Liver (tissue), 9 donors: ENCODE data around the gene DNAH2. TPM values are rescaled to one million over a fixed set of nuclear protein-coding genes. Genes with fewer than 3 reads are reported as not detected.

Experiments
- DNase-seq: peaks from one replicate; pipeline ENCODE4 v3.0.0-alpha.2; 2017; ENCODE audit warnings: low spot score
- H3K27ac ChIP-seq, 2 donors: one replicate each; pipeline ENCODE4 v1.7.0; 2013; ENCODE audit warnings: inconsistent platforms in 2 of 2, low read length in 2 of 2, control low read depth in 1 of 2, low read depth in 1 of 2, mild to moderate bottlenecking in 1 of 2
- H3K27me3 ChIP-seq, 4 donors: one replicate each; pipeline versions ENCODE4 v1.6.1 to v1.7.0; 2013; ENCODE audit warnings: low read length in 3 of 4, inconsistent platforms in 1 of 4, mild to moderate bottlenecking in 1 of 4, moderate library complexity in 1 of 4; ENCODE audit not compliant: control insufficient read depth in 4 of 4, insufficient read depth in 4 of 4
- H3K36me3 ChIP-seq, 4 donors: one replicate each; pipeline versions ENCODE4 v1.6.1 to v1.7.0; 2013; ENCODE audit warnings: low read length in 3 of 4, mild to moderate bottlenecking in 3 of 4, low read depth in 1 of 4, moderate library complexity in 1 of 4; ENCODE audit not compliant: control insufficient read depth in 4 of 4, insufficient read depth in 3 of 4
- H3K4me1 ChIP-seq, 4 donors: one replicate each; pipeline versions ENCODE4 v1.6.1 to v1.7.0; 2013; ENCODE audit warnings: low read length in 3 of 4, mild to moderate bottlenecking in 3 of 4, moderate library complexity in 1 of 4; ENCODE audit not compliant: control insufficient read depth in 4 of 4, insufficient read depth in 4 of 4
- H3K4me3 ChIP-seq, 3 donors: one replicate each; pipeline versions ENCODE4 v1.6.1 to v1.7.0; 2013; ENCODE audit warnings: low read length in 3 of 3, control low read depth in 1 of 3, low read depth in 1 of 3, mild to moderate bottlenecking in 1 of 3
- H3K9ac ChIP-seq, 2 donors: one replicate each; pipeline ENCODE4 v1.7.0; 2013; ENCODE audit warnings: low read length in 2 of 2, mild to moderate bottlenecking in 2 of 2, moderate library complexity in 2 of 2, control low read depth in 1 of 2, low read depth in 1 of 2
- H3K9me3 ChIP-seq, 4 donors: one replicate each; pipeline versions ENCODE4 v1.6.1 to v1.7.0; 2013; ENCODE audit warnings: low read length in 3 of 4; ENCODE audit not compliant: control insufficient read depth in 4 of 4
- ATF3 ChIP-seq: IDR thresholded peaks from 2 replicates; pipeline ENCODE4 v1.6.1; 2016; ENCODE audit warnings: antibody characterized with exemption
- EGR1 ChIP-seq, 2 donors: IDR thresholded peaks; 2 replicates each; pipeline ENCODE4 v1.6.1; 2016 to 2018; ENCODE audit warnings: antibody characterized with exemption in 2 of 2, low read depth in 2 of 2
- FOXA1 ChIP-seq: IDR thresholded peaks from 2 replicates; pipeline ENCODE4 v1.6.1; 2016; ENCODE audit warnings: antibody characterized with exemption
- FOXA2 ChIP-seq: IDR thresholded peaks from 2 replicates; pipeline ENCODE4 v1.6.1; 2016; ENCODE audit warnings: antibody characterized with exemption
- GABPA ChIP-seq, 2 donors: IDR thresholded peaks in 1 of 2; conservative IDR thresholded peaks in 1 of 2; 2 replicates each; pipeline ENCODE4 v1.6.1; 2016; ENCODE audit warnings: antibody characterized with exemption in 2 of 2, mild to moderate bottlenecking in 1 of 2, moderate library complexity in 1 of 2
- HNF4A ChIP-seq, 2 donors: conservative IDR thresholded peaks; 2 replicates each; pipeline ENCODE4 v1.6.1; 2016; ENCODE audit warnings: antibody characterized with exemption in 2 of 2, mild to moderate bottlenecking in 2 of 2
- MAX ChIP-seq: IDR thresholded peaks from 2 replicates; pipeline ENCODE4 v1.6.1; 2016; ENCODE audit warnings: antibody characterized with exemption
- NR2F2 ChIP-seq: IDR thresholded peaks from 2 replicates; pipeline ENCODE4 v1.6.1; 2016; ENCODE audit warnings: antibody characterized with exemption
- RAD21 ChIP-seq, 2 donors: IDR thresholded peaks; 2 replicates each; pipeline ENCODE4 v1.6.1; 2016; ENCODE audit warnings: antibody characterized with exemption in 2 of 2, mild to moderate bottlenecking in 2 of 2
- RXRA ChIP-seq, 2 donors: IDR thresholded peaks; 2 replicates each; pipeline ENCODE4 v1.6.1; 2017 to 2018; ENCODE audit warnings: antibody characterized with exemption in 2 of 2, mild to moderate bottlenecking in 1 of 2
- SP1 ChIP-seq: IDR thresholded peaks from 2 replicates; pipeline ENCODE4 v1.6.1; 2018; ENCODE audit warnings: antibody characterized with exemption, mild to moderate bottlenecking
- TAF1 ChIP-seq: conservative IDR thresholded peaks from 2 replicates; pipeline ENCODE4 v1.6.1; 2016; ENCODE audit warnings: antibody characterized with exemption, mild to moderate bottlenecking
- YY1 ChIP-seq: IDR thresholded peaks from 2 replicates; pipeline ENCODE4 v1.6.1; 2016; ENCODE audit warnings: antibody characterized with exemption, mild to moderate bottlenecking
- ZBTB33 ChIP-seq: IDR thresholded peaks from 2 replicates; pipeline ENCODE4 v1.6.1; 2016; ENCODE audit warnings: antibody characterized with exemption
- WGBS: extraction: QIAGEN DNeasy Blood & Tissue Kit; methylation state at CpG from one replicate; pipeline ENCODE4 v1.1.7; 2013; 5-methylcytosine and 5-hydroxymethylcytosine counted together
- polyA plus RNA-seq, 2 donors: library from polyadenylated mRNA; stranded (reverse) in 1 of 2; unstranded in 1 of 2; fragments of 200-250 nt in 1 of 2; fragments of >200 nt in 1 of 2; fragmentation: Nextera tagmentation in 1 of 2; extraction: Ambion mirVana in 1 of 2; gene quantifications; one replicate each; pipeline versions ENCODE4 v1.2.1 to v1.2.3, GENCODE V29; 2013 to 2015
- total RNA-seq, 2 donors: library from RNA; depleted of rRNA; stranded (reverse); fragments of >200 nt; gene quantifications; one replicate each; pipeline ENCODE4 v1.2.3, GENCODE V29; 2014
- TF ChIP-seq, protein P1 (sequence below): IDR thresholded peaks from 2 replicates; pipeline ENCODE4 v1.6.1; 2016; ENCODE audit warnings: antibody characterized with exemption, mild to moderate bottlenecking
- TF ChIP-seq, protein P2 (sequence below): fragments of 150-350 bp; IDR thresholded peaks from 2 replicates; pipeline ENCODE4 v1.5.1; 2017; ENCODE audit warnings: improper control_type of control experiment, low read depth, low read length; ENCODE audit not compliant: missing input control
- donor health status: healthy.
- donor health status: healthy.
- donor health status: healthy.
- donor health status: healthy.
- donor health status: healthy.

The DNAH2 gene
- total and polyA plus RNA-seq, 4 donors, result under 0.01 to 0.25 (median 0.05) TPM

DNA sequence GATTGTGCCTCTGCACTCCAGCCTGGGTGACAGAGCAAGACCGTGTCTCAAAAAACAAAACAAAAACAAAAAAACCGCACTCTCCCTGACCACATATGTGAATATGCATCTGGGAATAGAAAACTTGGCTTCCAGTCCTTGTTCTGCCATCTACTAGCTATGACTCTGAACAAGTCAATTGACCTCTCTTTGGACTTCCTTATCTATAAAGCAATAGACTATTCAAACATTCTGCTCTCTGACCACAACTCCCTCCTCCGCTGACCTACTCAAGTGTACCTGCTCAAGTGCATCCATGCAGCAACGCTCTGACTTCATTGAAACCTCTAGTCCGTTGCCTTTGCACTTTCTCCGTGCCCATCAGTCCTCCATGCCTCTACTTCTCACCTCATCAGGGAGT is 63.9 kb downstream of the DNAH2 start:
- no peak for DNase-seq
- Histone ChIP-seq H3K9me3 (no peaks in the 10 kb centered on the region), H3K27ac (no peak overlapping the region), H3K36me3 (no peaks in the 10 kb centered on the region), H3K9ac (no peak overlapping the region), H3K4me3 (no peak overlapping the region), H3K4me1 (no peaks in the 10 kb centered on the region), H3K27me3 (peaks cover 0 to 2% (median under 1%) of the 10 kb centered on the region in 4 donors)
- no peak for TF ChIP-seq YY1
- TF ChIP-seq RAD21 (IDR thresholded peaks at IDR 0.05), result no peak
- TF ChIP-seq FOXA2, result no peak
- TF ChIP-seq SP1, result no peak
- TF ChIP-seq, protein P1, sequence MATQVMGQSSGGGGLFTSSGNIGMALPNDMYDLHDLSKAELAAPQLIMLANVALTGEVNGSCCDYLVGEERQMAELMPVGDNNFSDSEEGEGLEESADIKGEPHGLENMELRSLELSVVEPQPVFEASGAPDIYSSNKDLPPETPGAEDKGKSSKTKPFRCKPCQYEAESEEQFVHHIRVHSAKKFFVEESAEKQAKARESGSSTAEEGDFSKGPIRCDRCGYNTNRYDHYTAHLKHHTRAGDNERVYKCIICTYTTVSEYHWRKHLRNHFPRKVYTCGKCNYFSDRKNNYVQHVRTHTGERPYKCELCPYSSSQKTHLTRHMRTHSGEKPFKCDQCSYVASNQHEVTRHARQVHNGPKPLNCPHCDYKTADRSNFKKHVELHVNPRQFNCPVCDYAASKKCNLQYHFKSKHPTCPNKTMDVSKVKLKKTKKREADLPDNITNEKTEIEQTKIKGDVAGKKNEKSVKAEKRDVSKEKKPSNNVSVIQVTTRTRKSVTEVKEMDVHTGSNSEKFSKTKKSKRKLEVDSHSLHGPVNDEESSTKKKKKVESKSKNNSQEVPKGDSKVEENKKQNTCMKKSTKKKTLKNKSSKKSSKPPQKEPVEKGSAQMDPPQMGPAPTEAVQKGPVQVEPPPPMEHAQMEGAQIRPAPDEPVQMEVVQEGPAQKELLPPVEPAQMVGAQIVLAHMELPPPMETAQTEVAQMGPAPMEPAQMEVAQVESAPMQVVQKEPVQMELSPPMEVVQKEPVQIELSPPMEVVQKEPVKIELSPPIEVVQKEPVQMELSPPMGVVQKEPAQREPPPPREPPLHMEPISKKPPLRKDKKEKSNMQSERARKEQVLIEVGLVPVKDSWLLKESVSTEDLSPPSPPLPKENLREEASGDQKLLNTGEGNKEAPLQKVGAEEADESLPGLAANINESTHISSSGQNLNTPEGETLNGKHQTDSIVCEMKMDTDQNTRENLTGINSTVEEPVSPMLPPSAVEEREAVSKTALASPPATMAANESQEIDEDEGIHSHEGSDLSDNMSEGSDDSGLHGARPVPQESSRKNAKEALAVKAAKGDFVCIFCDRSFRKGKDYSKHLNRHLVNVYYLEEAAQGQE, result no peak
- TF ChIP-seq RXRA (IDR thresholded peaks at IDR 0.05), result no peak
- TF ChIP-seq ATF3, result no peak
- TF ChIP-seq EGR1 (IDR thresholded peaks at IDR 0.05; ENCODE audit: low read depth in 2 of 2), result no peak
- TF ChIP-seq MAX, result no peak
- no peak for TF ChIP-seq NR2F2
- TF ChIP-seq HNF4A (conservative IDR thresholded peaks at IDR 0.05), result no peak
- TF ChIP-seq, protein P2, sequence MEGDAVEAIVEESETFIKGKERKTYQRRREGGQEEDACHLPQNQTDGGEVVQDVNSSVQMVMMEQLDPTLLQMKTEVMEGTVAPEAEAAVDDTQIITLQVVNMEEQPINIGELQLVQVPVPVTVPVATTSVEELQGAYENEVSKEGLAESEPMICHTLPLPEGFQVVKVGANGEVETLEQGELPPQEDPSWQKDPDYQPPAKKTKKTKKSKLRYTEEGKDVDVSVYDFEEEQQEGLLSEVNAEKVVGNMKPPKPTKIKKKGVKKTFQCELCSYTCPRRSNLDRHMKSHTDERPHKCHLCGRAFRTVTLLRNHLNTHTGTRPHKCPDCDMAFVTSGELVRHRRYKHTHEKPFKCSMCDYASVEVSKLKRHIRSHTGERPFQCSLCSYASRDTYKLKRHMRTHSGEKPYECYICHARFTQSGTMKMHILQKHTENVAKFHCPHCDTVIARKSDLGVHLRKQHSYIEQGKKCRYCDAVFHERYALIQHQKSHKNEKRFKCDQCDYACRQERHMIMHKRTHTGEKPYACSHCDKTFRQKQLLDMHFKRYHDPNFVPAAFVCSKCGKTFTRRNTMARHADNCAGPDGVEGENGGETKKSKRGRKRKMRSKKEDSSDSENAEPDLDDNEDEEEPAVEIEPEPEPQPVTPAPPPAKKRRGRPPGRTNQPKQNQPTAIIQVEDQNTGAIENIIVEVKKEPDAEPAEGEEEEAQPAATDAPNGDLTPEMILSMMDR, result no peak
- TF ChIP-seq FOXA1, result no peak
- no peak for TF ChIP-seq TAF1
- TF ChIP-seq GABPA (IDR thresholded peaks at IDR 0.05 in 1 of 2, conservative IDR thresholded peaks at IDR 0.05 in 1 of 2), result no peak
- 50% methylated on average over 6 of the region's 6 CpGs for WGBS

- H3K9me3 ChIP-seq, result no peaks in the 10 kb centered on the region
- TF ChIP-seq TAF1 (no peak), EGR1 (IDR thresholded peaks at IDR 0.05; ENCODE audit: low read depth in 2 of 2) (no peak), GABPA (IDR thresholded peaks at IDR 0.05 in 1 of 2, conservative IDR thresholded peaks at IDR 0.05 in 1 of 2) (no peak), ZBTB33 (no peak), RXRA (IDR thresholded peaks at IDR 0.05) (no peak)
- TF ChIP-seq, protein P2, result no peak
- TF ChIP-seq, protein P1, result no peak
- no peak for DNase-seq
- H3K4me1 ChIP-seq, result no peaks in the 10 kb centered on the region
- no peak overlapping the region for H3K9ac ChIP-seq
- no peak overlapping the region for H3K4me3 ChIP-seq
- 70% methylated on average over 2 of the region's 2 CpGs for WGBS
- peaks cover 0 to 2% (median under 1%) of the 10 kb centered on the region in 4 donors for H3K27me3 ChIP-seq
- H3K27ac ChIP-seq, result no peak overlapping the region
- H3K36me3 ChIP-seq, result no peaks in the 10 kb centered on the region
These were observed 64.7 kb downstream of the DNAH2 start for GRCh38 chr17:7782240-7782639.
